GM19239 (cell line): ENCODE data around the gene OMP.
A peak's percentile ranks its signal among the peaks of the same experiment; 100 is the strongest.

ENCODE experiments used
- DNase-seq: peaks from one replicate; pipeline ENCODE4 v3.0.0; 2011; ENCODE audit warnings: low spot score; ENCODE audit not compliant: insufficient read length
- FAIRE-seq: peaks from 2 replicates; lab custom pipeline; 2011; peaks lifted over from hg19 to GRCh38; lab: Jason Lieb, UNC

Gene OMP

DNA sequence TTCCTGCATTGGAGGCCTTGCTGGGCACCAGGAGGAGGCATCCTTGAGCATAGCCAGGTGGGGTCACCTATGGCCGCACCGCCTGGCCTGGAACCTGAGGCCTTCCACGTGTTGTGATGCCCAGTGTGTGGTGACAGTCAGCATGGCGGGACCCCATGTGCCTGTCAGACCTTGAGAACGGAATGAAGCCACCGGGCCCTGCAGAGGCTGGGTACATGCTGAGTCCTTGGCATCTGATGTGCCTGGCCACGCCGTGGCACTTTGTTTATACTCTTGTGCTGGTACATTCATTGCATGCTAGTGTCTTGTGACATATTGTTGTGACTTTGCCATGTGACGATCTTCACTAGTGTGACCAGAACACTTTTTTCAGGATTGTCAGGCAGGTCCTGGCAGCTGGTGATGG lies 16.9 kb downstream of the OMP start:
- FAIRE-seq (no peak), DNase-seq (no peak)

GRCh38 chr11:77120571-77120970 lies 17.9 kb downstream of the OMP start:
- FAIRE-seq (no peak), DNase-seq (no peak)

DNA sequence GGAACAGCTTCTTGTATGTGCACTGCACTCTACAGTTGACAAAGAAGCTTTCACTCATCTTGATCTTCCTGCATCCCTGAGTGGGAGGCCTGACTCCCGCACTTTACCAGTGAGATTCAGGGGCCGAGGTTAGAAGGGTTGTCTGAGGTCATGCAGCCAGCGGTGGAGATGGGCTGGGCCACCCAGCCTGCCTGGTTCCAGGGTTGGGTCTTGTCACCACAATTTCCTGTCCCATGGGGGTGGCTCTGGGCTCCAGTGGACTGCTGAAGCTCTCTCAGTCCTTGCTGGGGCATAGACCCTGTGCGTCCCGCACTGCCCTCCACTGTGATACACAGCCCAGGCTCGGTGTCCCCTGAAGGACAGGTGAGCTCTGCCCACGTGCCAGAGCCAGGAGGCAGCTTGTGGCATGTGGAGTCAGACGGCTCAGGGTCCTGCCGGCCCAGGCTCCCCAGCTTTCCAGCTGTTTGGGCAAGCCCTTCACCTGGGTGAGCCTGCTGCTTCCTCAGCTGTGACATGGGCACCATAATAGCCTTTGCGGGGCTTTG lies 18.5 kb downstream of the OMP start:
- FAIRE-seq: no peak

GRCh38 chr11:77121876-77122575 lies 19.4 kb downstream of the OMP start:
- DNase-seq (no peak), FAIRE-seq (no peak)

More for the DNA sequence above, 18.5 kb downstream of the OMP start:
- DNase-seq: no peak

- no peak for FAIRE-seq
These were observed 20.1 kb downstream of the OMP start for GRCh38 chr11:77122576-77123212.

GRCh38 chr11:77123591-77123990 lies 21.0 kb downstream of the OMP start:
- DNase-seq: no peak
- FAIRE-seq: no peak

More at GRCh38 chr11:77122576-77123212, 20.1 kb downstream of the OMP start:
- no peak for DNase-seq

- FAIRE-seq (no peak), DNase-seq (no peak)
These were observed 21.4 kb downstream of the OMP start for GRCh38 chr11:77124041-77124440.

DNA sequence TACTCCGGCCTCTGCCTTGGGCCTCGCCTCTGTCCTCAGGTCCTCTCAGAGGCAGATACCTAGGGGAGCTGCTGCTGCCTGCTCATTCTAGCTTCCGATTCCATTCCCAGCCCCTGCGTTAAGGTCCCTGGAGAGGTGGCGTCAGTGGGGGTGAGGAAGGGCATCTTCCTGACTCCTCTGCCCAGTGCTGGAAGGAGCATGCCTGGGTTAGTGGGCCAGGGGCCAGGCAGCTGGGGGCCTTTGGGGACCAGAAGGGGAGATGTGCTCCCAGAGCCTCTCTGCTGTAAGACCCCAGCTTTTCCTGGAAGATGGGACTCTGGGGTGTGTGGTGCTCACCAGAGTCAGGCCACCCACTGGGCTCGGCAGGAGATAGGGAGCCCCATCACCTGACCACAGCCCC lies 21.8 kb downstream of the OMP start:
- DNase-seq (no peak), FAIRE-seq (no peak)

- FAIRE-seq (no peak), DNase-seq (no peak)
These were observed 22.6 kb downstream of the OMP start for GRCh38 chr11:77125191-77125590.

GRCh38 chr11:77125695-77126094 lies 23.1 kb downstream of the OMP start:
- FAIRE-seq (no peak), DNase-seq (no peak)

- DNase-seq (no peak), FAIRE-seq (no peak)
These were observed 23.6 kb downstream of the OMP start for GRCh38 chr11:77126156-77126775.

DNA sequence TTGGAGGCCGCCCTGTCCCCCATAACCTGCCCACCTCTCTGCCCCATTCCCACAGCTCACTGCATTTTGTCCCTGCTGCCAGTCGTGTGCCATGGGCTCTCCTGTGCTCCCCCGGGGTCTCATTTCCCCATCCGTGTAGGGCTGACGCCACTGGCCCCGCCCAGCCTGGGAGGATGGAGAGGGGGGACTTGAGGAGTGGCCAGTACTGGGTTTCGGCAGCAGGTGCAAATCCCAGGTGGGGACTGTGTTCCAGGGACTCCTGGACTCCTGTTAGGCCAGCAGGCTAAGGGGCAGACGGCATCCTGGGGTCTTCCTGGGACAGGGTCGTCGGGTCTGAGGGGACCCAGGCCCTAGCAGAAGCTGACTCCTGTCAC lies 24.2 kb downstream of the OMP start:
- no peak for DNase-seq
- no peak for FAIRE-seq

- peak; percentile 65 for DNase-seq
These were observed 24.7 kb downstream of the OMP start for GRCh38 chr11:77127235-77127911.

DNA sequence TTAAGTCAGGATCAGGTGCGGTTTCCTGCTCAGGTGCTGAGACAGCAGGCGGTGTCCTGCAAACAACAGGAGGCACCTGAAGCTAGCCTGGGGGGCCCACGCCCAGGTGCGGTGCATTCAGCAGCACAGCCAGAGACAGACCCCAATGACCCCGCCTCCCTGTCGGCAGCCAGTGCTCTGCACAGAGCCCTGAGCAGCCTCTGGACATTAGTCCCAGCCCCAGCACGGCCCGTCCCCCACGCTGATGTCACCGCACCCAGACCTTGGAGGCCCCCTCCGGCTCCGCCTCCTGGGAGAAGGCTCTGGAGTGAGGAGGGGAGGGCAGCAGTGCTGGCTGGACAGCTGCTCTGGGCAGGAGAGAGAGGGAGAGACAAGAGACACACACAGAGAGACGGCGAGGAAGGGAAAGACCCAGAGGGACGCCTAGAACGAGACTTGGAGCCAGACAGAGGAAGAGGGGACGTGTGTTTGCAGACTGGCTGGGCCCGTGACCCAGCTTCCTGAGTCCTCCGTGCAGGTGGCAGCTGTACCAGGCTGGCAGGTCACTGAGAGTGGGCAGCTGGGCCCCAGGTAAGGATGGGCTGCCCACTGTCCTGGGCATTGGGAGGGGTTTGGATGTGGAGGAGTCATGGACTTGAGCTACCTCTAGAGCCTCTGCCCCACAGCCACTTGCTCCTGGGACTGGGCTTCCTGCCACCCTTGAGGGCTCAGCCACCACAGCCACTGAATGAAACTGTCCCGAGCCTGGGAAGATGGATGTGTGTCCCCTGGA lies 25.5 kb downstream of the OMP start, which contains the start of gene MYO7A:
TSS of gene MYO7A (plus strand) at position 327 of the 772 bp plus-strand sequence. CDS start 2,389 bp downstream, outside the sequence.
- DNase-seq (no peak), FAIRE-seq (no peak)

More at GRCh38 chr11:77127235-77127911, 24.7 kb downstream of the OMP start:
- FAIRE-seq: peak; percentile 31

GRCh38 chr11:77129069-77129841 lies 26.6 kb downstream of the OMP start:
- FAIRE-seq: no peak

GRCh38 chr11:77129842-77130756 lies 27.5 kb downstream of the OMP start:
- FAIRE-seq (no peak), DNase-seq (no peak)

More at GRCh38 chr11:77129069-77129841, 26.6 kb downstream of the OMP start:
- DNase-seq: no peak

- DNase-seq (no peak), FAIRE-seq (no peak)
These were observed 28.3 kb downstream of the OMP start for GRCh38 chr11:77130763-77131513.
